ENCODE measurements around the gene PDGFD. TPM values are rescaled to one million over a fixed set of nuclear protein-coding genes. Genes with fewer than 3 reads are reported as not detected.

Gene PDGFD
- polyA plus RNA-seq, 1 of the 3 experiments (the other 2 are of a cell fraction): 4.8 TPM

DNA sequence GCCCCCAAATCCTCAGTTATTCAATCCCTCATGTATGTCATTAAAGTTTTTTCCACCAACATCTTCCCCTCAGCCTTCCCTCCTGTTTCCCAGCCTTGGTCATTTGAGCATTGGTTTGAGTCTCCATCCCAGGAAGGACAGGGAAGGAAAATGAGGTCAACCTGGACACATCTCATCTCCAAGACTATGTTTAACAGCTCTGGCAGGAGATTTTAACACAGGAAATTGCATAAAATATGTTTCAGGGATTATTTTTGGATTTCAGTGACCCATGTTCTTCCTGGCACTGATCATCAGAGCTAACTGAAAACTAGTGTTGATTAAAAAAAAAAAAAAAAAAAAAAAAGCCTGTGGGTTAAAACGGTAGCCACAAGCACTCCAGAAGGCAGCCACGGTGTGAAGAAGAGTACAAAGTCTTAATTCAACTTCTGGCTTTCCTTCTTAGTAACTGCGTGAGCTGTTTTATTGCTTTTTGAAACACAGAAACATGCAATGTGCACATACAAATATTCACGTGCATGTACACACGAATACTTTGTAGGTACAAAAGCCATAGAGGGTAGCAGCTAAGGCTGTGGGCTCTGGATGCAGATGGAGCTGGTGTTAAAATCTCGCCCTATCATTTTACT lies 291.9 kb downstream of the PDGFD start (continued):
- TF ChIP-seq, protein P1, sequence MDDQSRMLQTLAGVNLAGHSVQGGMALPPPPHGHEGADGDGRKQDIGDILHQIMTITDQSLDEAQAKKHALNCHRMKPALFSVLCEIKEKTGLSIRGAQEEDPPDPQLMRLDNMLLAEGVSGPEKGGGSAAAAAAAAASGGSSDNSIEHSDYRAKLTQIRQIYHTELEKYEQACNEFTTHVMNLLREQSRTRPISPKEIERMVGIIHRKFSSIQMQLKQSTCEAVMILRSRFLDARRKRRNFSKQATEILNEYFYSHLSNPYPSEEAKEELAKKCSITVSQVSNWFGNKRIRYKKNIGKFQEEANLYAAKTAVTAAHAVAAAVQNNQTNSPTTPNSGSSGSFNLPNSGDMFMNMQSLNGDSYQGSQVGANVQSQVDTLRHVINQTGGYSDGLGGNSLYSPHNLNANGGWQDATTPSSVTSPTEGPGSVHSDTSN (IDR thresholded peaks at IDR 0.05): no peak

DNA sequence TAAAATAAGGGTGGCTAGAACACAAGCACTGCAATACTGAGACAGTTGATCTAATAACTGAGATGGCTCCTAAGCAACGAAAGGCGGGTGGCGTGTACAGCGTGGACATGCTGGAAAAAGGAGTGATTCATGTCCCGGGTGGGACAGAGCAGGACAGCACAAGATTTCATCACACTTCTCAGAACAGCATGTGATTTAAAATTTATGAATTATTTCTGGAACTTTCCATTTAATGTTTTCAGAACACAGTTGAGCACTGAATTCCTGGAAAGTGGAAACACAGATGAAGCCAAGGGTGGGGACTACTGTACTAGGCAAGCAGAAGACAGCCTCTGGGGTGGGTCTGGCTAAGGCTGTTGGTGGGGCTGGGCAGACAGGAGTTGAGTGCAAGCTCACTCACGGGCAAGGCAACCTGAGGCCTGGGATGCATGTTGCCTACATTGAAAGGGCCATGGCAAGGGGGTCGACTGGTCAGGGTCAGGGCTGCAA lies 293.1 kb downstream of the PDGFD start:
- H3K4me2 ChIP-seq: no peak overlapping the region
- no peak overlapping the region for H3K9ac ChIP-seq
- no peak for DNase-seq
- H4K20me1 ChIP-seq (ENCODE audit: insufficient read depth): no peaks in the 10 kb centered on the region
- ChIA-PET CTCF (no interaction called here), POLR2A (no interaction called here)
- H3K27me3 ChIP-seq (ENCODE audit: insufficient read depth): no peaks in the 10 kb centered on the region
- H3K9me2 ChIP-seq: no peaks in the 10 kb centered on the region
- TF ChIP-seq TAF1 (IDR thresholded peaks at IDR 0.05; ENCODE audit: borderline replicate concordance, low read depth, low read length) (no peak), GABPA (IDR thresholded peaks at IDR 0.05; ENCODE audit: low read depth) (no peak), SIN3A (IDR thresholded peaks at IDR 0.05; ENCODE audit: borderline replicate concordance, low read depth, low read length) (no peak), RCOR1 (IDR thresholded peaks at IDR 0.05; ENCODE audit: low read length) (no peak), FOXM1 (IDR thresholded peaks at IDR 0.05; ENCODE audit: low read depth) (no peak), POLR2AphosphoS5 (IDR thresholded peaks at IDR 0.05; ENCODE audit: low read depth, low read length) (no peak), NRF1 (IDR thresholded peaks at IDR 0.05; ENCODE audit: low read depth, low read length) (no peak), RFX5 (IDR thresholded peaks at IDR 0.05; ENCODE audit: low read length) (no peak), EP300 (IDR thresholded peaks at IDR 0.05; ENCODE audit: borderline replicate concordance in 1 of 2, low read depth in 1 of 2, low read length in 1 of 2) (no peak), CHD2 (IDR thresholded peaks at IDR 0.05; ENCODE audit: low read length, partially characterized antibody) (no peak), MXI1 (IDR thresholded peaks at IDR 0.05; ENCODE audit: low read depth, low read length) (no peak), RAD21 (IDR thresholded peaks at IDR 0.05; ENCODE audit: low read length) (no peak)
- TF ChIP-seq, protein P1 (IDR thresholded peaks at IDR 0.05): no peak
- TF ChIP-seq, protein P2, sequence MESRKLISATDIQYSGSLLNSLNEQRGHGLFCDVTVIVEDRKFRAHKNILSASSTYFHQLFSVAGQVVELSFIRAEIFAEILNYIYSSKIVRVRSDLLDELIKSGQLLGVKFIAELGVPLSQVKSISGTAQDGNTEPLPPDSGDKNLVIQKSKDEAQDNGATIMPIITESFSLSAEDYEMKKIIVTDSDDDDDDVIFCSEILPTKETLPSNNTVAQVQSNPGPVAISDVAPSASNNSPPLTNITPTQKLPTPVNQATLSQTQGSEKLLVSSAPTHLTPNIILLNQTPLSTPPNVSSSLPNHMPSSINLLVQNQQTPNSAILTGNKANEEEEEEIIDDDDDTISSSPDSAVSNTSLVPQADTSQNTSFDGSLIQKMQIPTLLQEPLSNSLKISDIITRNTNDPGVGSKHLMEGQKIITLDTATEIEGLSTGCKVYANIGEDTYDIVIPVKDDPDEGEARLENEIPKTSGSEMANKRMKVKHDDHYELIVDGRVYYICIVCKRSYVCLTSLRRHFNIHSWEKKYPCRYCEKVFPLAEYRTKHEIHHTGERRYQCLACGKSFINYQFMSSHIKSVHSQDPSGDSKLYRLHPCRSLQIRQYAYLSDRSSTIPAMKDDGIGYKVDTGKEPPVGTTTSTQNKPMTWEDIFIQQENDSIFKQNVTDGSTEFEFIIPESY (IDR thresholded peaks at IDR 0.05; ENCODE audit: borderline replicate concordance, low read depth): no peak
- TF ChIP-seq, protein P3, sequence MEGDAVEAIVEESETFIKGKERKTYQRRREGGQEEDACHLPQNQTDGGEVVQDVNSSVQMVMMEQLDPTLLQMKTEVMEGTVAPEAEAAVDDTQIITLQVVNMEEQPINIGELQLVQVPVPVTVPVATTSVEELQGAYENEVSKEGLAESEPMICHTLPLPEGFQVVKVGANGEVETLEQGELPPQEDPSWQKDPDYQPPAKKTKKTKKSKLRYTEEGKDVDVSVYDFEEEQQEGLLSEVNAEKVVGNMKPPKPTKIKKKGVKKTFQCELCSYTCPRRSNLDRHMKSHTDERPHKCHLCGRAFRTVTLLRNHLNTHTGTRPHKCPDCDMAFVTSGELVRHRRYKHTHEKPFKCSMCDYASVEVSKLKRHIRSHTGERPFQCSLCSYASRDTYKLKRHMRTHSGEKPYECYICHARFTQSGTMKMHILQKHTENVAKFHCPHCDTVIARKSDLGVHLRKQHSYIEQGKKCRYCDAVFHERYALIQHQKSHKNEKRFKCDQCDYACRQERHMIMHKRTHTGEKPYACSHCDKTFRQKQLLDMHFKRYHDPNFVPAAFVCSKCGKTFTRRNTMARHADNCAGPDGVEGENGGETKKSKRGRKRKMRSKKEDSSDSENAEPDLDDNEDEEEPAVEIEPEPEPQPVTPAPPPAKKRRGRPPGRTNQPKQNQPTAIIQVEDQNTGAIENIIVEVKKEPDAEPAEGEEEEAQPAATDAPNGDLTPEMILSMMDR (IDR thresholded peaks at IDR 0.05): no peak
- TF ChIP-seq, protein P4, sequence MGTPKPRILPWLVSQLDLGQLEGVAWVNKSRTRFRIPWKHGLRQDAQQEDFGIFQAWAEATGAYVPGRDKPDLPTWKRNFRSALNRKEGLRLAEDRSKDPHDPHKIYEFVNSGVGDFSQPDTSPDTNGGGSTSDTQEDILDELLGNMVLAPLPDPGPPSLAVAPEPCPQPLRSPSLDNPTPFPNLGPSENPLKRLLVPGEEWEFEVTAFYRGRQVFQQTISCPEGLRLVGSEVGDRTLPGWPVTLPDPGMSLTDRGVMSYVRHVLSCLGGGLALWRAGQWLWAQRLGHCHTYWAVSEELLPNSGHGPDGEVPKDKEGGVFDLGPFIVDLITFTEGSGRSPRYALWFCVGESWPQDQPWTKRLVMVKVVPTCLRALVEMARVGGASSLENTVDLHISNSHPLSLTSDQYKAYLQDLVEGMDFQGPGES (IDR thresholded peaks at IDR 0.05; ENCODE audit: low read depth, low read length): no peak
- H3K79me2 ChIP-seq (ENCODE audit: insufficient read depth): no peaks in the 10 kb centered on the region
- no peaks in the 10 kb centered on the region for H3K4me1 ChIP-seq (ENCODE audit: control insufficient read depth in 1 of 2, insufficient read depth in 2 of 2, low read depth in 1 of 2, low read length in 1 of 2)
- no peak overlapping the region for H2AFZ ChIP-seq (ENCODE audit: low read depth)
- no peaks in the 10 kb centered on the region for H3K9me3 ChIP-seq
- no peaks in the 10 kb centered on the region for H3F3A ChIP-seq (replicated peaks; ENCODE audit: insufficient read depth)
- H3K4me3 ChIP-seq (ENCODE audit: low read depth in 2 of 2, low read length in 1 of 2): no peak overlapping the region
- H3K36me3 ChIP-seq (replicated peaks in 1 of 2; ENCODE audit: control insufficient read depth in 1 of 2, insufficient read depth in 2 of 2, low read length in 1 of 2): no peaks in the 10 kb centered on the region
- WGBS (ENCODE audit: low lambda C conversion rate): 75% methylated on average over 7 of the region's 7 CpGs
- H3K27ac ChIP-seq (ENCODE audit: low read depth in 2 of 2, low read length in 1 of 2): no peak overlapping the region
